OCI-LY7 (cell line): Measurements from ENCODE around the gene CACNA1B. TPM values are rescaled to one million over a fixed set of nuclear protein-coding genes. Genes with fewer than 3 reads are reported as not detected.

ENCODE experiments used
- BruUV-seq: library from RNA; stranded (reverse); fragments of 400-500 nt; replicated peaks from 2 replicates; lab custom pipeline; 2021; lab: Mats Ljungman, UMichigan
- CTCF ChIA-PET: fragments of 300-600 bp; sonication (Branson Sonifier 250); formaldehyde crosslinking; loops from one replicate; lab custom pipeline; 2022; ENCODE audit warnings: antibody characterized with exemption; ENCODE audit not compliant: unreplicated experiment; lab: Charles Lee
- POLR2A ChIA-PET: fragments of 300-600 bp; sonication (Branson Sonifier 250); formaldehyde crosslinking; loops from one replicate; lab custom pipeline; 2022; ENCODE audit warnings: antibody characterized with exemption; lab: Charles Lee
- DNase-seq: peaks from one replicate; pipeline ENCODE4 v3.0.0-alpha.2; 2015; ENCODE audit warnings: low spot score
- H2AFZ ChIP-seq: fragments of 200-600 bp; sonication (generic), shearing (Covaris generic); 2 replicates; pipeline ENCODE4 v1.6.1; 2014; ENCODE audit warnings: mild to moderate bottlenecking, antibody characterized with exemption, low read length, moderate library complexity
- H3K27ac ChIP-seq: fragments of 200-600 bp; sonication (generic); 2 replicates; pipeline ENCODE4 v1.5.1; 2014; ENCODE audit warnings: mixed run types, low read depth, mild to moderate bottlenecking, moderate library complexity, low read length, inconsistent platforms; ENCODE audit not compliant: poor library complexity, severe bottlenecking
- H3K36me3 ChIP-seq: fragments of 200-600 bp; sonication (generic); 2 replicates; pipeline ENCODE4 v1.6.1; 2014; ENCODE audit warnings: mild to moderate bottlenecking, antibody characterized with exemption, low read length, moderate library complexity, mixed read lengths; ENCODE audit not compliant: insufficient read depth
- H3K4me1 ChIP-seq: fragments of 200-600 bp; sonication (generic); 2 replicates; pipeline ENCODE4 v1.5.1; 2014; ENCODE audit warnings: mild to moderate bottlenecking, low read length; ENCODE audit not compliant: insufficient read depth, poor library complexity, severe bottlenecking
- H3K4me2 ChIP-seq: fragments of 200-600 bp; sonication (generic); 2 replicates; pipeline ENCODE4 v1.6.1; 2014; ENCODE audit warnings: mild to moderate bottlenecking, low read length
- H3K4me3 ChIP-seq: fragments of 200-600 bp; sonication (generic); 2 replicates; pipeline ENCODE4 v1.5.1; 2014; ENCODE audit warnings: mild to moderate bottlenecking, low read depth, low read length; ENCODE audit not compliant: poor library complexity, severe bottlenecking
- H3K79me2 ChIP-seq: fragments of 200-600 bp; sonication (generic); 2 replicates; pipeline ENCODE4 v1.6.1; 2016; ENCODE audit warnings: low read depth, mild to moderate bottlenecking, low read length, moderate library complexity, mixed read lengths; ENCODE audit not compliant: insufficient read depth
- H3K9me2 ChIP-seq: fragments of 200-600 bp; sonication (generic); 2 replicates; pipeline ENCODE4 v1.6.1; 2016; ENCODE audit warnings: mild to moderate bottlenecking, low read length, mixed read lengths; ENCODE audit not compliant: insufficient read depth
- H3K9me3 ChIP-seq: fragments of 200-600 bp; sonication (generic); 2 replicates; pipeline ENCODE4 v1.6.1; 2014; ENCODE audit warnings: mild to moderate bottlenecking, mixed run types, low read length, mixed read lengths
- H4K20me1 ChIP-seq: fragments of 200-600 bp; sonication (generic); 2 replicates; pipeline ENCODE4 v1.6.1; 2014; ENCODE audit warnings: mild to moderate bottlenecking, antibody characterized with exemption, low read length, moderate library complexity, mixed read lengths; ENCODE audit not compliant: insufficient read depth
- CTCF ChIP-seq: fragments of 200-600 bp; sonication (generic); conservative IDR thresholded peaks from 2 replicates; pipeline ENCODE4 v1.5.1; 2014; ENCODE audit warnings: mild to moderate bottlenecking, antibody characterized with exemption, low read length, moderate library complexity, mixed read lengths
- EZH2phosphoT487 ChIP-seq: fragments of 200-600 bp; sonication (generic); IDR thresholded peaks from 2 replicates; pipeline ENCODE4 v1.6.1; 2018; ENCODE audit warnings: low read depth, borderline replicate concordance, mild to moderate bottlenecking, mixed run types, antibody characterized with exemption, low read length, moderate library complexity, mixed read lengths
- intact Hi-C: fragments of 100-400 bp; cut with micrococcal nuclease; formaldehyde crosslinking; loops from one replicate; pipeline ENCODE4 v1.10.0; 2022; ENCODE audit not compliant: unreplicated experiment
- total RNA-seq, 2 experiments: library from RNA; depleted of rRNA in 1 of 2; stranded (reverse); fragments of >200 nt in 1 of 2; shearing (Covaris generic) in 1 of 2; gene quantifications; 2 replicates each; pipeline ENCODE4 v1.2.3, GENCODE V29; 2014 to 2022

The CACNA1B gene
- total RNA-seq, 2 experiments from 2014 or later = not detected

GRCh38 chr9:137916540-137916939, 39.0 kb downstream of the CACNA1B start:
- ChIA-PET POLR2A (interaction anchor here (1.0 kb wide), 1 partner anchor 52 kb away, joined by 3 read pairs; no protein-coding TSS in a partner anchor), CTCF (no interaction called here)
- no peak overlapping the region for H2AFZ ChIP-seq
- no peaks in the 10 kb centered on the region for H3K4me1 ChIP-seq
- no peaks in the 10 kb centered on the region for H3K36me3 ChIP-seq
- no peak for DNase-seq
- BruUV-seq = no TSS peak
- no peak overlapping the region for H3K4me3 ChIP-seq
- intact Hi-C loops = no loop called here
- H3K9me2 ChIP-seq = no peaks in the 10 kb centered on the region
- H3K79me2 ChIP-seq = no peaks in the 10 kb centered on the region
- H4K20me1 ChIP-seq = no peaks in the 10 kb centered on the region
- no peaks in the 10 kb centered on the region for H3K9me3 ChIP-seq
- TF ChIP-seq EZH2phosphoT487 (no peak), CTCF (no peak)
- H3K27ac ChIP-seq = no peak overlapping the region
- H3K4me2 ChIP-seq = no peak overlapping the region

GRCh38 chr9:137917116-137917515, 39.5 kb downstream of the CACNA1B start:
- Histone ChIP-seq H3K79me2 (no peaks in the 10 kb centered on the region), H3K9me2 (no peaks in the 10 kb centered on the region), H3K27ac (no peak overlapping the region), H3K4me1 (no peaks in the 10 kb centered on the region), H3K9me3 (no peaks in the 10 kb centered on the region), H3K4me2 (no peak overlapping the region), H2AFZ (no peak overlapping the region), H3K36me3 (no peaks in the 10 kb centered on the region), H4K20me1 (no peaks in the 10 kb centered on the region), H3K4me3 (no peak overlapping the region)
- TF ChIP-seq CTCF = no peak
- no peak for TF ChIP-seq EZH2phosphoT487
- CTCF ChIA-PET = no interaction called here
- DNase-seq = no peak
- POLR2A ChIA-PET = interaction anchor here (1.0 kb wide), 1 partner anchor 51 kb away, joined by 3 read pairs; no protein-coding TSS in a partner anchor
- no TSS peak for BruUV-seq
- intact Hi-C loops = no loop called here

GRCh38 chr9:137917795-137918194, 40.2 kb downstream of the CACNA1B start:
- no peaks in the 10 kb centered on the region for H3K79me2 ChIP-seq
- H3K4me1 ChIP-seq = no peaks in the 10 kb centered on the region
- CTCF ChIA-PET = no interaction called here
- H3K36me3 ChIP-seq = no peaks in the 10 kb centered on the region
- H3K27ac ChIP-seq = no peak overlapping the region
- H3K9me2 ChIP-seq = no peaks in the 10 kb centered on the region
- H2AFZ ChIP-seq = no peak overlapping the region
- no peak overlapping the region for H3K4me2 ChIP-seq
- TF ChIP-seq CTCF (no peak), EZH2phosphoT487 (no peak)
- no peaks in the 10 kb centered on the region for H3K9me3 ChIP-seq
- intact Hi-C loops = no loop called here
- H4K20me1 ChIP-seq = no peaks in the 10 kb centered on the region
- no peak overlapping the region for H3K4me3 ChIP-seq
- no peak for DNase-seq
- POLR2A ChIA-PET = no interaction called here
- no TSS peak for BruUV-seq
